WERI-Rb-1 (cell line): Measurements from ENCODE around the gene TCFL5.

Experiments used
- DNase-seq: peaks from one replicate; pipeline ENCODE4 v3.0.0-alpha.2; 2020
- H3K27ac ChIP-seq: fragments of 250-450 bp; sonication (Bioruptor Pico); 2 replicates; pipeline ENCODE4 v1.5.1; 2020; ENCODE audit warnings: mild to moderate bottlenecking, moderate library complexity
- H3K27me3 ChIP-seq: fragments of 250-450 bp; sonication (Bioruptor Pico); 2 replicates; pipeline ENCODE4 v1.5.1; 2021; ENCODE audit warnings: mild to moderate bottlenecking, low read depth, moderate library complexity; ENCODE audit not compliant: insufficient read depth, severe bottlenecking
- H3K36me3 ChIP-seq: fragments of 250-450 bp; sonication (Bioruptor Pico); 2 replicates; pipeline ENCODE4 v1.5.1; 2020; ENCODE audit warnings: mild to moderate bottlenecking, moderate library complexity
- H3K4me3 ChIP-seq: 2 replicates; pipeline ENCODE4 v1.5.1; 2011; ENCODE audit warnings: low read depth, mild to moderate bottlenecking, control low read depth, low read length
- H3K9me3 ChIP-seq: fragments of 250-450 bp; sonication (Bioruptor Pico); 2 replicates; pipeline ENCODE4 v1.5.1; 2021; ENCODE audit warnings: mild to moderate bottlenecking, moderate library complexity; ENCODE audit not compliant: severe bottlenecking
- TF ChIP-seq, protein P1 (sequence below): IDR thresholded peaks from 2 replicates; pipeline ENCODE4 v1.5.1; 2011; ENCODE audit warnings: low read depth, mild to moderate bottlenecking, control low read depth, inconsistent platforms, low read length

Gene TCFL5

DNA sequence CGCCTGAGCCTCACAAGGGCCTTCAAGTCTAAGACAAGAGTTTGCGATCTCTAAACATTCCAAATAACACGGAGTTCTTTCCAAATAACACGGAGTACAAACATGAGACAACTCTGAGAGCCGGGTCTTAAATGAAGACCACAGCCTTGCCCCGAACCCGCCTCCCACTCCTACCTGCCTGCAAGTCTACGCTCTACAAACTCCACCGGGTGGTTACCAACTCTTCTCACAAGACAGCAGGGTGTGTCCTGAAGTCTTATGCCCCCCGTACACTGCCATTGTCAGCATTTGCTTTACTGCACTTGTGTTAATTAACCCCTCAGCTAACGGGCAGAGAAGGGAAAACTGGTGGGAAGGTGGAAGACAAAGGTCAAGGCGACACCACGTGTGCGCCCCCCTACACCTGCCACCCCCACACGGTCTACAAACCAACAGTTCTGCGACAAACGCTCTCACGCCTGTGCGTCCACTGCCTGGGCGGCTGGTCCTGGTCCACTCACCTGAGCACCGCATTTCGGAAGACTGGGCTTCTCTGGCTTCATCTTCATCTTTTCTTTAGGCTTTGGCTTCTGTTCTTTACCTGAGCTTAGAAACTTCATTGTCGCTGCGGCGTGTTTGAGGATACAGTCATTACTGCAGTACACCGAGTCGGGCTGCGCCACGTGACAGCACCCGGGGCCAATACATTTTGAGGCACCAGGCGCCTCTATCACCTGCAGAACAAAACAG is 45.2 kb upstream of the TCFL5 start:
- no peak overlapping the region for H3K27ac ChIP-seq
- DNase-seq, result no peak

DNA sequence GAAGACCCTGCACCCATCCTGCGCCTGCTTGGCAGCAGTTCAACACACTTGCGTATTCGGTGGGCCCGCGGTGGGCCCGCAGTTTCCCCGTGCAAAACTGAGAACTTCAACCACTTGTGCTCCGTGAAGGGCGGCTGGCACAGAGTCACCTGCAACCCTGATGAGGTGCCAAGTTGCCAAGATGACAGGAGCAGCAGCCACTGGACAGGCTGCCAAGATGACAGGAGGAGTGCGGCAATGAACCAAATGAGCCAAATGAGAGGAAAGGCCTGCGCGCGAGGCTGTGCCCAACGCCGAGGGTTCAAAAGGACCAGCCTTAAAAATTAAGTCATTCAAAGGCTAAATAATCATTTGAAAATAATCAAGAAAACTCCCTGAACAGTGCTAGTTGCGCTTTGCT is 44.6 kb upstream of the TCFL5 start:
- no peak for DNase-seq
- no peak overlapping the region for H3K27ac ChIP-seq
- H3K4me3 ChIP-seq, result no peak overlapping the region
- peaks cover 99% of the 10 kb centered on the region for H3K36me3 ChIP-seq
- H3K9me3 ChIP-seq, result no peaks in the 10 kb centered on the region
- TF ChIP-seq, protein P1, sequence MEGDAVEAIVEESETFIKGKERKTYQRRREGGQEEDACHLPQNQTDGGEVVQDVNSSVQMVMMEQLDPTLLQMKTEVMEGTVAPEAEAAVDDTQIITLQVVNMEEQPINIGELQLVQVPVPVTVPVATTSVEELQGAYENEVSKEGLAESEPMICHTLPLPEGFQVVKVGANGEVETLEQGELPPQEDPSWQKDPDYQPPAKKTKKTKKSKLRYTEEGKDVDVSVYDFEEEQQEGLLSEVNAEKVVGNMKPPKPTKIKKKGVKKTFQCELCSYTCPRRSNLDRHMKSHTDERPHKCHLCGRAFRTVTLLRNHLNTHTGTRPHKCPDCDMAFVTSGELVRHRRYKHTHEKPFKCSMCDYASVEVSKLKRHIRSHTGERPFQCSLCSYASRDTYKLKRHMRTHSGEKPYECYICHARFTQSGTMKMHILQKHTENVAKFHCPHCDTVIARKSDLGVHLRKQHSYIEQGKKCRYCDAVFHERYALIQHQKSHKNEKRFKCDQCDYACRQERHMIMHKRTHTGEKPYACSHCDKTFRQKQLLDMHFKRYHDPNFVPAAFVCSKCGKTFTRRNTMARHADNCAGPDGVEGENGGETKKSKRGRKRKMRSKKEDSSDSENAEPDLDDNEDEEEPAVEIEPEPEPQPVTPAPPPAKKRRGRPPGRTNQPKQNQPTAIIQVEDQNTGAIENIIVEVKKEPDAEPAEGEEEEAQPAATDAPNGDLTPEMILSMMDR, result no peak
- no peaks in the 10 kb centered on the region for H3K27me3 ChIP-seq

More for the DNA sequence above, 45.2 kb upstream of the TCFL5 start:
- no peaks in the 10 kb centered on the region for H3K9me3 ChIP-seq
- no peaks in the 10 kb centered on the region for H3K27me3 ChIP-seq
- TF ChIP-seq, protein P1, result no peak
- H3K4me3 ChIP-seq, result no peak overlapping the region
- peaks cover 100% of the 10 kb centered on the region for H3K36me3 ChIP-seq

DNA sequence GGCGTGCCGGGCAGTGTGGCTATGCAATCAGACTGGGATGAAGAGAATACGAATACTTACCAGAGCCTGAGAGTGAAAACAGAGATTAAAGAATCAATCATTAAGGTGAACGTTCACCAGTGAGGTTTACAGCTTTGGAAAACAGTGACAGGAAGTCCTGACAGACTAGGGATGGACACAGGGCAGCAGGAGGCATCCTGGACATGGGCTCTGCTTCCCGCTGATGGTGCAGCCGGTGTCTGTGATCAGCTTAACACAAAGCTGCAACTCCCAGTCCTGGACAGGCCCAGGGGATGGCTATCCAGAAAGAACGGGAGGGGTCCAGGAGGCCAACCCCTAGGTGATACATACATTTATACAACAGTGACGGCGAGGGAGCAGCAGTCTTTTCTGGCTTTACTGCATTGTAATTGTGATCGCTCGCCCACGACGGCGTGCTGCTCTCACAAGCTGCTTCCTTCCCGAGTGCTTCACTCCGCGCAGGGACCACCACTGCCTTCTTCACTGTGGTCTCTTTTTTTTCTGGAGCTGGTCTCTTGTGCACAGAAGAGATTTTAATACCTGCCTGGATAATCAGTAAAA is 44.0 kb upstream of the TCFL5 start:
- Histone ChIP-seq H3K9me3 (no peaks in the 10 kb centered on the region), H3K27me3 (no peaks in the 10 kb centered on the region), H3K27ac (no peak overlapping the region), H3K4me3 (no peak overlapping the region), H3K36me3 (peaks cover 98% of the 10 kb centered on the region)
- TF ChIP-seq, protein P1, result no peak
- no peak for DNase-seq

DNA sequence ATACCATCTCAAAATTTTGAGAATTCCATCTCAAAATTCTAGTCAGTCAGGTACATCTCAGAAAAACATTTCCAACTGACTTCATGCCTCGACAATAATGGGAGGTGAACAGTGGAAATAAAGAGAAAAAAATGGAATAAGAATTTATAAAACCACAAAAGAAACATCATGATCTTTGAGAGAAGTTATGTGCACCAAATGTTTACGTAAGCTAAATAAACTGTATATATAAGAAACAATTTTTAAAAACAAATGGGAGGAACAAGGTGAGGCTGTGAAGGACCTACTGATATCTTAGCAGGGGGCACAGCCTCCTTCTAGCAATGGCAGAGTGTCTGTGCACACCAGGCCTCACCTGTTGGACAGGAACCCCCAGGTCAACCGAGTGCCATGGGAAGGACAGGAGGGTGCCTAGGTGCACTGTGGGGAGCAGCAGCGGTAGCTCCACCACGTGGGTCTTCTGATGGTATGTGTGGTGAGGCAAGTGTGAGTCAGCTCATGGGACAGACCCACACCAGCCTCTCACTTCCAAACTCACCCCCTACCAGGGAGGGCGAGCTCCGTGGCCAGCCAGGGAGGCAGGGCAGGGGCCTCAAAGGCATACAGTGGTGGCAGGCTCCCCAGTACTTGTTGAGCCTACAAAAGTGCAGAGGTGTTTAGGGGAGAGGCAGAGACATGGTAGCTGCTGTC is 41.4 kb upstream of the TCFL5 start:
- H3K9me3 ChIP-seq, result no peaks in the 10 kb centered on the region
- peaks cover 72% of the 10 kb centered on the region for H3K36me3 ChIP-seq
- no peak overlapping the region for H3K27ac ChIP-seq
- H3K4me3 ChIP-seq, result no peak overlapping the region
- TF ChIP-seq, protein P1, result no peak
- DNase-seq, result no peak
- no peaks in the 10 kb centered on the region for H3K27me3 ChIP-seq

DNA sequence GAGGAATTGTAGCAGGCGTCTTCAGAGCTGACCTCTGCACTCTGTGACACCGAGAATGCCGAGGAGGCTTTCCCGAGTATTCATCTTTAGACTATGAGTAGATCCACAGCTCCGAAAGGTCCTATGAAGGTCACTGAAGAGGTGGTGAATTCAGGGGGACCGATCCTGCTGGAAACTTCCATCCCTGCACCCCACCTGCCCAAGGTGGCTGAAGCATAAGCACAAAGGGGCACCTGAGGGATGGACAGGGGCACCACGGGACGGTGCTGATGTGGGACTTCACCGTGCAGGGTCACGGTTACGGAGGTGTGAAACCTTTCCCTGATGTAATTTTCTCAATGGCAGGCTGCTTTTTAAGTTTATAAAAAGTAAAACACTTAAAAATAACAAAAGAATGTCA is 40.3 kb upstream of the TCFL5 start:
- H3K36me3 ChIP-seq, result peaks cover 64% of the 10 kb centered on the region
- H3K27me3 ChIP-seq, result no peaks in the 10 kb centered on the region
- H3K27ac ChIP-seq, result peak overlapping the region; percentile 77; the same call in 1 of the 2 replicates
- DNase-seq, result no peak
- H3K4me3 ChIP-seq, result no peak overlapping the region
- TF ChIP-seq, protein P1, result no peak
- H3K9me3 ChIP-seq, result no peaks in the 10 kb centered on the region
